CD4-positive, alpha-beta T cell treated with Interleukin-15 for 4 hours (primary cell): ENCODE results near the gene HS2ST1.
"Not testable (repeated sequence)": the region's sequence is repeated elsewhere in the genome, so short reads cannot be mapped to it uniquely, and the experiment has no call there.

ENCODE experiments used
- DNase-seq: peaks from one replicate; pipeline ENCODE4 v3.0.0-alpha.2; 2020; ENCODE audit warnings: low spot score

HS2ST1 gene

GRCh38 chr1:86925742-86926141, 11.3 kb downstream of the HS2ST1 start:
- DNase-seq, result no peak

- DNase-seq, result no peak
These were observed 12.4 kb downstream of the HS2ST1 start for GRCh38 chr1:86926883-86927282.

GRCh38 chr1:86928819-86929218, 14.4 kb downstream of the HS2ST1 start:
- no peak for DNase-seq

- no peak for DNase-seq
These were observed 18.6 kb downstream of the HS2ST1 start for GRCh38 chr1:86933051-86933450.

- DNase-seq, result no peak
These were observed 19.3 kb downstream of the HS2ST1 start for GRCh38 chr1:86933562-86934377.

GRCh38 chr1:86938450-86938849, 24.0 kb downstream of the HS2ST1 start:
- no peak for DNase-seq

- DNase-seq, result no peak
These were observed 24.4 kb downstream of the HS2ST1 start for GRCh38 chr1:86938855-86939254.

GRCh38 chr1:86939406-86939805, 25.0 kb downstream of the HS2ST1 start:
- no peak for DNase-seq

- DNase-seq, result no peak
These were observed 26.2 kb downstream of the HS2ST1 start for GRCh38 chr1:86940599-86940998.

- no peak for DNase-seq
These were observed 27.6 kb downstream of the HS2ST1 start for GRCh38 chr1:86942042-86942441.

- no peak for DNase-seq
These were observed 28.3 kb downstream of the HS2ST1 start for GRCh38 chr1:86942743-86943142.

- DNase-seq, result no peak
These were observed 33.8 kb downstream of the HS2ST1 start for GRCh38 chr1:86948212-86948611.

GRCh38 chr1:86950712-86951419, 36.4 kb downstream of the HS2ST1 start:
- DNase-seq, result no peak

GRCh38 chr1:86951430-86951829, 37.0 kb downstream of the HS2ST1 start:
- no peak for DNase-seq

- DNase-seq, result no peak
These were observed 38.7 kb downstream of the HS2ST1 start for GRCh38 chr1:86953167-86953566.

- DNase-seq, result no peak
These were observed 41.2 kb downstream of the HS2ST1 start for GRCh38 chr1:86955678-86956077.

GRCh38 chr1:86956221-86956620, 41.8 kb downstream of the HS2ST1 start:
- no peak for DNase-seq

GRCh38 chr1:86957221-86957620, 42.8 kb downstream of the HS2ST1 start:
- no peak for DNase-seq

GRCh38 chr1:86960548-86960947, 46.1 kb downstream of the HS2ST1 start:
- DNase-seq, result no peak

GRCh38 chr1:86963841-86964240, 49.4 kb downstream of the HS2ST1 start:
- not testable (repeated sequence) for DNase-seq

GRCh38 chr1:86965012-86965826, 50.8 kb downstream of the HS2ST1 start:
- DNase-seq, result peak; percentile 15

GRCh38 chr1:86965827-86966182, 51.4 kb downstream of the HS2ST1 start:
- DNase-seq, result no peak

GRCh38 chr1:86970938-86971337, 56.5 kb downstream of the HS2ST1 start:
- no peak for DNase-seq
